GM13977 (cell line): Measurements from ENCODE around the gene RGS16.
A peak's percentile ranks its signal among the peaks of the same experiment; 100 is the strongest.

Experiments
- DNase-seq: peaks from one replicate; pipeline ENCODE4 v3.0.0; 2012; ENCODE audit warnings: low spot score
- CTCF ChIP-seq: IDR thresholded peaks from 2 replicates; pipeline ENCODE4 v1.5.1; 2012; ENCODE audit warnings: mild to moderate bottlenecking, control low read depth; ENCODE audit not compliant: insufficient read depth; ENCODE audit errors: extremely low read depth, missing control alignments
- in situ Hi-C: fragments of 300-500 bp; cut with MboI; formaldehyde crosslinking; loops from one replicate; pipeline ENCODE4 v1.12.0; 2022; ENCODE audit warnings: low sequenced_read_pairs, low pct_unique_long_range_greater_than_20kb, mixed read lengths, inconsistent platforms; ENCODE audit not compliant: unreplicated experiment

The RGS16 gene

GRCh38 chr1:182646739-182647138, 42.5 kb upstream of the RGS16 start:
- in situ Hi-C loops, result no loop called here
- no peak for TF ChIP-seq CTCF
- no peak for DNase-seq

GRCh38 chr1:182644886-182645285, 40.7 kb upstream of the RGS16 start:
- peak; percentile 25 for TF ChIP-seq CTCF
- no peak for DNase-seq
- in situ Hi-C loops, result no loop called here

GRCh38 chr1:182643699-182644098, 39.5 kb upstream of the RGS16 start:
- in situ Hi-C loops, result no loop called here
- TF ChIP-seq CTCF, result no peak
- no peak for DNase-seq

- TF ChIP-seq CTCF, result no peak
- no peak for DNase-seq
- in situ Hi-C loops, result no loop called here
Measured at GRCh38 chr1:182642461-182642860, 38.3 kb upstream of the RGS16 start.

GRCh38 chr1:182641561-182641960, 37.4 kb upstream of the RGS16 start:
- no peak for TF ChIP-seq CTCF
- in situ Hi-C loops, result no loop called here

GRCh38 chr1:182639330-182639729, 35.1 kb upstream of the RGS16 start:
- in situ Hi-C loops, result no loop called here
- TF ChIP-seq CTCF, result no peak
- DNase-seq, result no peak

More at GRCh38 chr1:182641561-182641960, 37.4 kb upstream of the RGS16 start:
- no peak for DNase-seq

- TF ChIP-seq CTCF, result no peak
- in situ Hi-C loops, result no loop called here
- no peak for DNase-seq
Measured at GRCh38 chr1:182637769-182638168, 33.6 kb upstream of the RGS16 start.
